HG02588 (cell line): ENCODE data around the gene ISG20.

Source experiments
- ATAC-seq: cut with Tn5 transposase; IDR thresholded peaks from one replicate; pipeline ENCODE4 v1.9.1; 2021; ENCODE audit warnings: mild to moderate bottlenecking, moderate library complexity; ENCODE audit not compliant: unreplicated experiment

The ISG20 gene

DNA sequence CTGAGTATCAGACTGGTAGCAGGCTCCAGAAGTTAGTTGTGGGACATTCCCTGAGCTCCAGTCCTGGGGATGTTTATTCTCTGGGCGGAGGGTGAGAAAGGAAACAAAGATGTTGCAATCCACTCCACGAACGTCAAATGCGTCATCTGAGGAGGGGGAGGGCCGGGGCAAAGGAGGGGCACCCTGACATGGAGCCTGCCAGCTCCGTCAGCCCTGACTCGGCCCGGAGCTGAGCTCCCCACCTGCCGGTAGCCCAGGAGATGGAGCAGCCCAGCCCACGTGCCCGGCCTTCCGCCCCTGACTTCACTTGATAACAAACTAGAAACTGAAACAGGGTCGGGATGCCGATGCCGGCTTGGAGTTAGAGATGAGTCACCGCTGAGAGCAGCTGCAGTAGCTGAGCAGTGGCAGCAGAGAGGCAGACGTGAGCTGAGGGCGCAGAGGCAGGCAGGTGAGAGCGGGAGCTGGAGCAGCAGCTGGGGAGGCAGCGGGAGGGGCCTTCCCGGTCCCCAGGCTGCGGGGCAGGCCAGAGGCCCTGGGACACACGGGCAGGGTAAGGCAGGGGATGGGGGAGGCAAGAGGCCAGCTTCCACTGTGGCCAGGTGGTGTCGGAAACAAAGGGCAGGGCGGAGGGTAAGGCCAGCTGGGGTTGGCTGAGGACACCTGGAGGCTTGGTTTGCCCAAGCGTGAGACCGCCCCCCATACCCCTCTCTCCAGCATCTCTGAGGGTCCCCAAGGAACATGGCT, at the start of gene ISG20:
ISG20 (plus strand) TSS at position 391 of the 747 bp plus-strand sequence; CDS start at position 742, 351 bp downstream.
- ATAC-seq, result peak; percentile 62

DNA sequence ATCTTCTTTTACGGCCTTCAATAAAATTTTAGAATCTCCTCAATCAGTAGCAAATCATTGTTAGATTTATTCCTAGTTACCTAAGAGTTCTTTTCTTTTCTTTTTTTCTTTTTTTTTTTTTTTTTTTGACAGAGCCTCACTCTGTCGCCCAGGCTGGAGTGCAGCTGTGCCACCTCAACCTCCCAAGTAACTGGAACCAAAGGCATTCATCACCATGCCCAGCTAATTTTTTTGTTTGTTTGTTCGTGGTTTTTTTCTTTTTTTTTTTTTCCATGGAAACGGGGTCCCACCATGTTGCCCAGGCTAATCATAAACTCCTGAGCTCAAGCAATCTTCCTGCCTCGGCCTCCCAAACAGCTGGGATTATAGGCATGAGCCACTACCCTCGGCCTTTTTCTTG, 48.1 kb upstream of the ISG20 start:
- no peak for ATAC-seq

DNA sequence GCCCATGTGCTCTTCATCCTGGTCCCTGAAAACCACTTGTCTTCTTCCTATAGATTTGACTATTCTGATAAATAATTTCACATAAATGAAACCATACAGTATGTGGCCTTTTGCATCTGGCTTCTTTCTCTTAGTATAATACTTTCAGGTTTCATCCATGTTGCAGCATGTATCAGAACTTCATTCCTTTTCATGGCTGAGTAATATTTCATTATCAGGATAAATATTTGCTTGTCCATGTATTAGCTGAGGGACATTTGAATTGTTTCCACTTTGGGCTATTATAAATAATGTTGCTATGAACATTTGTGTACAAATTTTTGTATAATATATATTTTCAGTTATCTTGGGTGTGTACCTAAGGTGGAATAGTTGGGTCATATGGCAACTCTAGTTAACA, 47.4 kb upstream of the ISG20 start:
- ATAC-seq, result no peak

DNA sequence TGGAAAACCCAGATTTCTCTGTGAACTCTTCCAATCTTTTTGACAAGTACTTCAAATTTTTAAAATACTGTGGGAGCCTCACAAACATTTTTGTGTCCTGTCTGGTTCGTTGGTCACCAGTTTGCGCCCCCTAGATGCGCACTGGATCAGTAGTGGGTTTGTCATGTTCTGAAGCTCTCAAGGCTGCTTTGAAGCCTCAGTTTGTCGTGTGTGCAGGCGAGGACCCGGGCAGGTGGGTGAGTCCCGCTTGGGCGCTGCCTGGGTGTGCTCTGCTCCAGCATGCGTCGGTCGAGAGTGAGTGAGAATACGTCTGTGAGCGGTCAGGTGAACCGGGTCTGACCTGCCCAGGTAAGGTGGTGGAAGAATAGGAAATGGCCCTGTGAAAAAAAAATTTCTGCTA, 34.9 kb upstream of the ISG20 start:
- ATAC-seq, result no peak

DNA sequence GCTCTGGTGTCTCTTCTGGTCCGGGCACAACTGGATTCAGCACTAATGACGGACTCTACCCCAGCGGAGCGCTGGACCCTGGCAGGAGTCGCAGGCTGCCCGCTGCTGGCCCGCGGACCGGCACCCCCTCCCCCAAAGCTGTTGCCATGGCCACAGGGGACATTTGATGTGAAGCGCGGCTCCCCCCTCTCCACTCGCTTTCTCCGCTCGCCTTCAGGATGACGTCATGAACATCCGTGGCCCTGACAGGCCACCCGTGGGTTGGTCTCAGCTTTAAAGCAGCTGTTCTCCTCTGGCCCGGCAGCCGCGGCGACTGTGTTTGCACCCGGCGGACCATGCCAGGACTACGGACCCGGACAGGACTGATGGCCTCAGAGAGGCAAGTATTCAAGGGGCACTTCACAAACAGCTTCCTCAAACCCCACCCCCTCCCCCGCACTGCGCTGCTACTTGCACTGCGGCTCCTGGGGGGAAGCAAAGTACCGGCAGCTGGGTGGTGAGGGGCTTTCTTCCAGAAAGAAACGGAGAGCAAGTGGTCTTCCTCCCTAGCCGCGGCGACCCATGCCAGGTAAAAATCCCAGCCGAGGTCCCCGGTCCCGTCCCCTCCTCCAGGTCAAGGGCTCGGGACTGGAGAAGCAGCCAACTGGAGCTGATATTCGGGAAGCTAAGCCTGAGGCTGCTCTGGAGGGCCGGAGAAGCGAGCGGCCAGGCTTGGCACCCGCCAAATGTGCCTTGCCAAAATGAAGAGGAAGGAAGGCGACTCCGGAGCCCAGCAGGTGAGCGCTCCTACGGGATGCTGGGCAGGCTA, 34.2 kb upstream of the ISG20 start:
- no peak for ATAC-seq

DNA sequence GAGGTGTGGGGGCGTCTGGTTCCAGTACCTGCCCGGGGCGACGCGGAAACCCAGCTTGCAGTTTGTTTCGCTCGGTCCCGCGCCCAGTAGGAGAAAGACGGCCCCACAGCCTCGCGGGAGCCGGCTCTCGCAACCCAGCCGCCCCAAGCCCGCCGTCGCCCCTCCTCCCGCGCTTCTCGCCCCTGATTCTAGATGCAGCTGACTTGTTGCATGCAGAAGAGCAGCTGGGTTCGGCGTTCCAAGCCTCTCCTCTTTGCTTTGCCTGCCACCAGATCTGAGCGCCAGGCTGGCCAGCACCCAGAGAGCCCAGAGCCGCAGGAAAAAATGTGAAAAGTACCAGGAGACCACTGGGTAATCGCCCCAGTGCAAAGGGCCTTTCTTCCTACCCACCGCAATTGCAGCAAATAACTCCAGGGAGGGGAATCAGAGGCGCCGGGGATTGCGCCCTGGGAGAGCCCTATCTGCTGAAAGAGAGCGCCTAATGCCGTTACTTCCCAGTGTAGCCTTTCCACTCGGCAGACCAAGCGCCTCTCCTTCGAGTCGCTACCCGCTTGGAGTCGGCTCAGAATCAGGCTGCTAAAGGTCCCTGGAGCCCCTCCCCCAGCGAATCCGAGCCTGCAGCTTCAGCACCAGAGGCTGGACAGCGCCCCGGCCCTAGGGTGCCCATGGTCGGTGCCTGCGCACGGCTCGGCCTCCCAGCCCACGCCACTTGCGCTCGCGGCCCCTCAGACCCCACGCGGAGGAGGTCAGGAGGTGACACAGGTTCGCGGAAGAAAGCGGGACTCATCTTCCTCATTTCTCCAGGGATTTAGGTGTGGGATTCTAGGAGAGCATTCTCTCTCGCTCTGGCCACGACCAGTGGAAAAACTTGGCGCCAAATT, 33.4 kb upstream of the ISG20 start:
- no peak for ATAC-seq

DNA sequence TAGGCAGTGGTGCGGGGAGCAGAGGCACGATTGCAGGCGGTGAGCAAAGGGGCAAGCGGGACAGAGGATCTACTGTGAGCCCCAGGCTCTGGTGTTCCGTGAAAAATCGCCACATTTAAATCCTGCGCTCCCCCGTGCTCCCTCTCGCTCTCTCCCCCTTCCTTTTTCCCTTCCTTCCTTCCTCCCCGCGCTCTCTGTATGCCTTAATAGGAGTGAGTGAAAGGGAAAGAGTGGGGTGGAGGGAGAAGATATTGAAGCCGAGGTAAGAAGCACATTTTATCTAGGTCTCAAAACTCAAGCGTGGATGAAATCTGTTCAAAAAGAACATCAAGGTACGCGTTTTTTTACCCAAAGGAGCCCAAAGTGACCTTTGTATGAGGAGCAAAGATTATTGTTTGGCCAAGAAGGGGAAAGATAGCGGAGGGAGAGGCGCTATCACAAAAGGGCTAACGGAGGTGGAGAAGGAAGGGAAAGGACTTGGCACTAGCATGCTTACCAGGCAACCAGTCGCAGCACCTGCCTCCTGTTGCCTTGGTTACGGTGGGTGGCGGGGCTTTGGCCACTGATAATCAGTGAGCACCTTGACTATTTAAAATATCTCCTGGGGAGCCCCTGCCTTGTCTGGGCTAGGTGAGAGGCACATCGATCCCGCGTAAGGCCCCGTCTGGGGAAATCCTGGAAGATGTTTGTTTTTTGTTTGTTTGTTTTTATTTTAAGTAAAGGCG, 32.6 kb upstream of the ISG20 start:
- no peak for ATAC-seq

DNA sequence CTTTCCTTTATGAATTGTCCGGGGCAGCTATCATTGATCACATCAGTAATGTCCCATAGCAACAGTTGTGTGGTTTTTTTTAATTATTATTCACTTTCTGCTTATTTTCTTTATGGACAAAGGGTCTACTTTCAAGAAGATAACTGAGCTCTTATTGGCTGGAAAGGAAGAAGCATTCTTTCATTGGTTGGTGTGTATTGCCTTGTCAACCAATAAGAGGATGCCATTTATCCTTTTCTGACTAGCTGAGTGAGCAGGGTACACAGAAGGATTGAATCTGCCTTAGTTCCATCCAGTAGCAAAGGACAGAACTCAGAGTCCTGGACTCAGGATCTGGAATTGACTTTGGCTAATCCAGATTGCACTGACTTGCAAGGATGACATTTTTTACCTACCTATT, 30.9 kb upstream of the ISG20 start:
- ATAC-seq, result no peak

DNA sequence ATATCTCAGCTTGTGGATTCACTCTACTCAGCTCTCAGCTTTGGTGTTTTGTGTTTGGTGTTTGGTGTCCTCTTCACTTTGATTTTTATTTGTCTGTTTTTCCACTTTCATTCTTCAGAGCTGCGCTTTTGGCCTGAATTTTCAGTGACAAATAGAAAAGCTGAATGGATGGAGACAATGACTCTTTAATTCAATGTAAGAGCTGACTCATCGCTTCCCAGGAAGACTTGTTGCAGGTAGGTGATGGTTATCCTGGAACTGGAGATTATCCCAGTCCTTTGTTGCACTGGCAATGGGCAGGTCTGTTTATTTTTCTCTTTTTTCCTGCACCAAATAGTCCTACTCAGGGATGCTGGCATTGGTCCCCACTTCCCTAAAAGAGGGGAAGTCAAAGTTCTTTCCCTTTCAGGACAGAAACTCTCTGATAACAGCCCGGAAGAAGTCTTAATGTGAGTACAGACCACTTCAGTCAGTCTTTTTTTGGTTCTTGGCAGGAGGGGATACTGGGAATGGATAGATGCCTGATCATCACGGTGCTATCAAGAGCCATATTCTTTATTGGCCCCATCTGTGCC, 30.1 kb upstream of the ISG20 start:
- ATAC-seq, result no peak

DNA sequence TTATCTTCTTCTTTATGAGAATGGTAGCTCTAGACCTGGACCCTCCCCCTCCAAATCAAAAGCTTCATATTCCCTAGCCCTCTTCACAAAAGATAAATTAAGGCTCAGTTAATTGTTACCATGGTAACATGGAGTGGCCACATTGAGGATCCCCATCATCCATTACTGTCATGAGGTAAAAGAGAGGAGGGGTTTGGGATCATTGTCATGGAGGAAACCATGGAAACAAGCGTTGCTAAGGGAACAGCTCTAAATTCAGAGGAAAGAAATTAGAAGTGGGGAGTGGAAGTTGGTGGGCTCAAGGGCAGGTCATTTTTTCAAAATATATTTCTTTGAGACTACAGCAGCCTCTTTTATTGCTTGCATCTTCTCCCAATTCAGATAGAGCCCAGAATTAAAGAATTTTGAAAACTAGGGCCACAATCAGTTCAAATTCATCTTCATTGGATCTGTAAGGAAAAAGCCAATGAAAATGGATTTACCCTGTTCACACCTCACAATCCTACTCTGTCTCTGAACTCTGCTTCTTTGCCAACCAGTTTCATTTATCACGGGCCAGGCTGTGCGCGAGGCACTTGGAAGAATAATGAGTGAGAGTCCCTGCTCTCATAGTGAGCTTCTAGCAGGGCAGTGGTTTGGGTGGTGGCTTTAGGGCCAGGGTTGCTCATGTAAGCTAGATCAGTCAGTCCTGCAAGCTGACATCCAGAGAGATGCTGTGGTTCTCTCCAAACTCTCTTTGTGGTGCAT, 29.3 kb upstream of the ISG20 start:
- no peak for ATAC-seq

DNA sequence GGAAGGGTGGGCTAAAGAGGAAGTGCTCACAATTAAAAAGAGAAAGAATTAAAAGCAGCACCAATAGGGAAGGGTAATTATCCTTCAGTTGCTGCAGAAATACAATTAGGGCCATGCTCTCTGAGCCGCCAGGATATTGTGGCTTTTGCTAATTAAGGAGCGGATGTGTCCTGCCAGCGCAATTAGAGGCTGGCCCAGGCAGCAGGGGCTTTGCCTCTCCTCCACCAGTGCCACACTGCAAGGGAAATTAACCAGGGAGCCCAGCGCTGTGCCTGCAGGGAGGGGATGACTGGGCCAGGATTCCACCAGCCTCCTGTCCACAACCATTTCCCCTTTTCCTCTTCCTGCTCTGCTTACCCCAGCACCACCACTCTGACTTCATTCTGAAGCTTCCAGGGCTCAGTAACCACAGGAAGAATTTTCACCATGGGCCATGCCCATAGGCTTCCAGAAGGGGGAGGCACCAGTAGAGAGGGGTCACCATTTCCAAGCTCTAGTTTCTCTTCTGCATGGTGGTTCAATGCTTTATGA, 28.1 kb upstream of the ISG20 start:
- no peak for ATAC-seq

DNA sequence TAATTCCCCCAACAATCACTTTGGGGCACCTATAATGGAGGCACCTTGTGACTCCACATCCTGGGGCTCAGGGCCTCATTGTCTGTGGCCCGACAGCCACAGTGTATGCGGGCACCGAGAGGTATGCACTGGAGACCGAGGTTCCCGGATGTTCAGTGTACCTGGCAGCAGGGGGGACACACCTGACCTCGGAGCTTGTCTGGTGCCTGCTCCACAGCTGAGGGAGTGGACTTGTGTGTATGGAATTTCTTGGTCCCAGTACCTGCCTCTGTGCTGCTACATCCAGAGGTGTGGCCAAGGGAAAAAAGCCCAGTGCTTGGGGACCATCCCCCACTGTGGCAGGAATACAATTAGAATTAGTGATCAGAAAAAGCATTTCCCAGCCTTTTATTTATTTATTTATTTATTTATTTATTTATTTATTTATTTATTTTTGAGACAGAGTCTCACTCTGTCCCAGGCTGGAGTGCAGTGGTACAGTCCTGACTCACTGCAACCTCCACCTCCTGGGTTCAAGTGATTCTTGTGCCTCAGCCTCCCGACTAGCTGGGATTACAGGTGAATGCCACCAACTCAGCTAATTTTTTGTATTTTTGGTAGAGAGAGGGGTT, 26.5 kb upstream of the ISG20 start:
- no peak for ATAC-seq

DNA sequence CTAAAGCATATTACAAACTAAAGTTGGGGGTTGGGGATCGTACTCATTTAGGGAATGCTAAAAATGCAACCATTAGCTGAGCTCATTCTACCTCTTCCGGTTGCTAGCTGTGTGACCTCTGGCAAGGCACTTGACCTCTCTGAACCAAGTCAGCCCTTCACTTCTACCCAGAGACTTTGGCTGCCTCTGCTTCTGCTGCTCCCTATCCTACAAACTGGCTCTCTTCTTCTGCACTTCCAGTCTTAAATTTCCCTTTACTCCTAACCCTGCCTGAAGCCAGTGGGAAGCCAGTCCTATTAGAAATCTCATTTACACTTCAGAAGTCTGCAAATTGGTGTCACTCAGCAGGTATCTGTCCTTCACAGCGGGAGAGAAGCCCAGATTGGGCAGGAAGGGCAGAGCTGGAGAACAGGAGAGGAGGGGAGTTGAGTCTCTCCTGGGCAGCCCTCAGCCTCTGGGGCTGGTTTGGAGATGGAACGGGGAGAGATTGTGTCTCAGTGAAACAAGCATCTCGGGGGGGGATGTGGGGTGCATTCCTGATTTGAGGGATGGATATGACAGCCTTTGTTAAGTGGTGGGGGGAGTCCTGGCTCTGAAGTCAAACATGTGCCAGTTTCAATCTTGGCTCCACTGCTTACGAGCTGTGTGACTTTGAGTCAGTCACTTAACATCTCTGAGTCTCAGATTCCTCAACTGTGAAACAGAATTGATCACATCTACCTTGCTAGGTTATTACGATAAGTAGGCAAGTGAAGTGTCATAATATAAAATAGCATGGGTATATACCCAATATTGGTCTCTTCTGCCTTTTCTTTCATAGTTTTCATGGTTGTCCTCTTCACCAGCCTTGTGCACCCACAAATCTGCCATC, 25.5 kb upstream of the ISG20 start:
- ATAC-seq, result no peak

DNA sequence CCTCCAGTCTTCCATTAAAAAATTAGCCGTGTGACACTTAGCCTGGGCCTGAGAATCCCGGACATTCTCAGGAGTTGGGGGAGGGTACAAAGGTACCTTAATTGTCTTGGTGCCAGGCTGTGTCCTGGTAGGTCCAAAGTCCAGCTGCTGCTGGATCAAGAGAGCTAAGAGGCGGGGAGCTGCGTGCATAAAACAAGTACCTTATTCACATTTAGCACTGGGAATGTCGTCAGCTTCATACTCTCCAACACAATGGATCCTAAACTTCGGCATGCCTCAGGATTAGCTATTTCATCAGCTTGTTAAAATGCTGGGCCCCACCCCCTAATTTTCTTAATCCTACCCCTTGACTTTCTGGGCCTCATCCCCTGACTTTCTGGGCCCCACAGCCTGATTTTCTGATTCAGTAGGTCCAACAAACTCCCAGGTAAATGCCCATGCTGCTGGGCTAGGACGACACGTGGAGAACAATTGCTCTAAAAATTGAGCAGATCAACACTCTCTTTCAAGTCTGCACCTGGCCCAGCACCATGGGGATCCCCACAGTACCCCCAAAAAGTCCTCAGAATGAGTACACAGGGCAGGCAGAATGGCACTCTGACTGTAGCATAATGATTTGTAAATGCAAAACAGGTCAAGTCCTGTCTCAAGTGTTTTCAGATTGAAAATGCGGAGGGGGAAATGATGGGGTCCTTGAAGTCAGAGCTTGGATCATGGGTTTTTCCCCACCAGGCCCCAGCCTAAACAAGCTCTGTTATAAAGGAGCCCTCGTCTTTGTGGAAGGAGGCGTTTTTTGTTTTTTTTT, 23.3 kb upstream of the ISG20 start:
- peak; percentile 78 for ATAC-seq

DNA sequence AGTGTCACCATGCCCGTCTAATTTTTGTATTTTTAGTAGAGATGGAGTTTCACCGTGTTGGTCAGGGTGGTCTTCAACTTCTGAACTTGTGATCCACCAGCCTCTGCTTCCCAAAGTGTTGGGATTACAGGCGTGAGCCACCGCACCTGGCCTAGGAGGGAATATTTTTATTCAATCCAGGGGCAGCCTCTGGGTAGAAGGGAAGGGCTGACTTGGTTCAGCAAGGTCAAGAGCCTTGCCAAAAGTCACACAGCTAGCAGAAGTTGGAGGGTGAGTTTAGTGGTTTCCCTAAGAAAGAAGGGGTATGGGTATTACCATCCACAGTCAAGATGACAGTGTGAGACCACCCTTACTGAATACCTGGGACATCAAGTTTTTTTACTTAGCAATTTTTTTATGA, 22.6 kb upstream of the ISG20 start:
- no peak for ATAC-seq

DNA sequence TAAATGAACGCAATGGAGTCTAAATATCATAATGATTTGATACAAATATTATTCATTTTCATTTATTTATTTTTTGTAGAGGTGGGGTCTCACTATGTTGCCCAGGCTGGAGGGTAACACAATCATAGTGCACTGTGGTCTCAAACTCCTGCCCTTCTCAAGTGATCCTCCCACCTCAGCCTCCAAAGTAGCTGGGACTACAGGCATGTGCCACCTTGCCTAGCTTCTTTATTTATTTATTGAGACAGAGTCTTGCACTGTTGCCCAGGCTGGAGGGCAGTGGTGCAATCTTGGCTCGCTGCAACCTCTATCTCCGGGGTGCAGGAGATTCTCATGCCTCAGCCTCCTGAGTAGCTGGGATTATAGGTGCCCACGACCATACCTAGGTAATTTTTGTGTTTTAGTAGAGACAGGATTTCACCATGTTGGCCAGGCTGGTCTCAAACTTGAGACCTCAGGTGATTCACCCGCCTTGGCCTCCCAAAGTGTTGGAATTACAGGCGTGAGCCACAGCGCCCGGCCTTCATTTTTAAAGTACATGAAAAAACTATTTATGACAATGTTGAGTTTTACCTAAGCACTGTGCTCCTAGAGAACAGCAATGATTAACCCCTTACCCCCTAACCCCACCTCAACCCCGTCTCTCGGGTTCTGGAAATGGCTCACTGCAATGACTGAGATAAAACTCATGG, 21.6 kb upstream of the ISG20 start:
- no peak for ATAC-seq

DNA sequence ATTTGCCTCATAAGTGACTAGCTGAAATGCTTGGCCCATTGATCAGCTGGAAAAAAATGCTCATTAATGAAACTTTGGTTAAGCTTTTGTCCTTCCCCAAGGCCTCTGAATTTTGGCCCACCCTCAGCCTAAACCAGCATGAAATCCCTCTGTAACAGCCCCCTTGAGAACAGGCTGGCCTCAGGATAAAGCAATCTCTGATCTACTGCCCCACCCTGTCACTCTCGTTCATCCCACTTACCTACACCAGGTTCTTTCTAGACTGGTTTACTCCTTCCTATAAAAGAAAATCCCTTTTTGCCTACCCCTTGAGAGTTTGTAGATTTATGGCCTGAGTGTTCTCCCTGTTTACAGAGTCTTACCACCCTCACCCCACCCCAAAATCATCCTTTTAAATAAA, 21.0 kb upstream of the ISG20 start:
- ATAC-seq, result no peak
